Kidney (tissue), 14 donors: ENCODE measurements around the gene MTCL1. TPM values are rescaled to one million over a fixed set of nuclear protein-coding genes. Genes with fewer than 3 reads are reported as not detected.

ENCODE experiments used
- DNase-seq, 5 donors: peaks; one replicate each; pipeline ENCODE4 v3.0.0-alpha.2; 2013 to 2020
- FAIRE-seq: peaks from 2 replicates; lab custom pipeline; 2012; peaks lifted over from hg19 to GRCh38; lab: Jason Lieb, UNC
- H3K27ac ChIP-seq, 2 donors: one replicate each; pipeline ENCODE4 v1.7.0; 2013; ENCODE audit warnings: low read depth in 2 of 2, low read length in 2 of 2, inconsistent platforms in 1 of 2
- H3K27me3 ChIP-seq: one replicate; pipeline ENCODE4 v1.7.1; 2013; ENCODE audit warnings: low read length, inconsistent platforms; ENCODE audit not compliant: control insufficient read depth, insufficient read depth
- H3K36me3 ChIP-seq, 3 donors: one replicate each; pipeline versions ENCODE4 v1.7.0 to v1.7.1; 2013; ENCODE audit warnings: low read length in 3 of 3, control low read depth in 1 of 3, inconsistent platforms in 1 of 3; ENCODE audit not compliant: insufficient read depth in 3 of 3, control insufficient read depth in 2 of 3
- H3K4me1 ChIP-seq, 3 donors: one replicate each; pipeline versions ENCODE4 v1.7.0 to v1.7.1; 2013; ENCODE audit warnings: low read length in 3 of 3, inconsistent platforms in 1 of 3, low read depth in 1 of 3; ENCODE audit not compliant: control insufficient read depth in 2 of 3, insufficient read depth in 2 of 3
- H3K4me3 ChIP-seq, 3 donors: one replicate each; pipeline versions ENCODE4 v1.7.0 to v1.8.1; 2013; ENCODE audit warnings: low read length in 3 of 3, control low read depth in 1 of 3, inconsistent platforms in 1 of 3
- H3K9ac ChIP-seq, 3 donors: one replicate each; pipeline versions ENCODE4 v1.7.0 to v1.7.1; 2013; ENCODE audit warnings: low read length in 3 of 3, control low read depth in 1 of 3, inconsistent platforms in 1 of 3
- H3K9me3 ChIP-seq, 3 donors: one replicate each; pipeline versions ENCODE4 v1.7.0 to v1.7.1; 2013; ENCODE audit warnings: low read length in 3 of 3, control low read depth in 1 of 3, inconsistent platforms in 1 of 3; ENCODE audit not compliant: control insufficient read depth in 2 of 3, insufficient read depth in 1 of 3
- CTCF ChIP-seq: IDR thresholded peaks from 3 replicates; pipeline ENCODE4 v1.5.1; 2012; ENCODE audit warnings: mild to moderate bottlenecking, moderate library complexity, borderline replicate concordance; ENCODE audit not compliant: insufficient read depth; ENCODE audit errors: extremely low read depth
- intact Hi-C: fragments of 100-400 bp; cut with DNase I; formaldehyde crosslinking; loops from one replicate; pipeline ENCODE4 v1.11.1; 2022
- polyA plus RNA-seq: library from polyadenylated mRNA; stranded (reverse); fragments of 350-450 nt; fragmentation: Illumina TruSeq; extraction: RNeasy Lipid Tissue Mini Kit (QIAGEN cat#74804); gene quantifications from one replicate; pipeline ENCODE4 v1.2.3, GENCODE V29; 2014; ENCODE audit warnings: low read depth, low replicate concordance; ENCODE audit not compliant: insufficient read depth
- total RNA-seq: library from RNA; stranded (reverse); fragmentation: NEBNext Ultra II Directional; extraction: Animal tissue kit (Norgen Biotek cat#: 25700); gene quantifications from one replicate; pipeline ENCODE4 v1.2.1, GENCODE V29; 2021
- donor health status: control.
- donor health status: control.
- donor health status: control.
- donor health status: control.
- donor health status: control.
- donor health status: DM: yes; HTN: yes; CAD: no.
- donor health status: Normal renal cell carcinoma (clear cell type).

MTCL1 gene
- total and polyA plus RNA-seq, 2 donors from 2014 or later, result 2.5 to 15.3 TPM

GRCh38 chr18:8785261-8785660, 79.9 kb downstream of the MTCL1 start:
- TF ChIP-seq CTCF, result no peak
- H3K4me3 ChIP-seq, result no peak overlapping the region
- H3K9ac ChIP-seq, result no peak overlapping the region
- no peaks in the 10 kb centered on the region for H3K27me3 ChIP-seq
- no peak overlapping the region for H3K27ac ChIP-seq
- DNase-seq, result no peak
- H3K36me3 ChIP-seq, result peaks cover 0 to 5% (median 0%) of the 10 kb centered on the region in 3 donors
- no peak for FAIRE-seq
- H3K4me1 ChIP-seq, result no peaks in the 10 kb centered on the region
- H3K9me3 ChIP-seq, result no peaks in the 10 kb centered on the region
- intact Hi-C loops, result no loop called here

GRCh38 chr18:8785855-8786482, 80.6 kb downstream of the MTCL1 start:
- H3K9ac ChIP-seq, result no peak overlapping the region
- no peak for FAIRE-seq
- no peak for TF ChIP-seq CTCF

GRCh38 chr18:8786483-8787370, 81.4 kb downstream of the MTCL1 start:
- TF ChIP-seq CTCF, result no peak
- Histone ChIP-seq H3K27me3 (no peaks in the 10 kb centered on the region), H3K9ac (no peak overlapping the region), H3K36me3 (peaks cover 0 to 5% (median 0%) of the 10 kb centered on the region in 3 donors), H3K4me1 (no peaks in the 10 kb centered on the region), H3K9me3 (no peaks in the 10 kb centered on the region), H3K27ac (no peak overlapping the region), H3K4me3 (no peak overlapping the region)
- no peak for FAIRE-seq
- intact Hi-C loops, result no loop called here
- DNase-seq, result no peak

More at GRCh38 chr18:8785855-8786482, 80.6 kb downstream of the MTCL1 start:
- DNase-seq, result no peak
- peaks cover 0 to 5% (median 0%) of the 10 kb centered on the region in 3 donors for H3K36me3 ChIP-seq
- intact Hi-C loops, result no loop called here
- no peaks in the 10 kb centered on the region for H3K4me1 ChIP-seq
- no peak overlapping the region for H3K4me3 ChIP-seq
- H3K9me3 ChIP-seq, result no peaks in the 10 kb centered on the region
- no peaks in the 10 kb centered on the region for H3K27me3 ChIP-seq
- H3K27ac ChIP-seq, result no peak overlapping the region
